Skin of body (tissue), 2 donors: ENCODE data around the gene ZBTB43. TPM values are rescaled to one million over a fixed set of nuclear protein-coding genes. Genes with fewer than 3 reads are reported as not detected.
A peak's percentile ranks its signal among the peaks of the same experiment; 100 is the strongest.

Experiments
- DNase-seq: peaks from one replicate; lab custom pipeline; 2025; lab: John Stamatoyannopoulos, UW
- total RNA-seq: library from RNA; depleted of rRNA; stranded (reverse); fragments of >200 nt; gene quantifications from one replicate; pipeline ENCODE4 v1.2.3, GENCODE V29; 2014

The ZBTB43 gene
- total RNA-seq, 1 donor from 2014 or later: 14.8 TPM

GRCh38 chr9:126857261-126857960 is 52.6 kb downstream of the ZBTB43 start:
- DNase-seq: no peak

- DNase-seq: no peak
These were observed 54.3 kb downstream of the ZBTB43 start for GRCh38 chr9:126859111-126859510.

- DNase-seq: peak; percentile 27
These were observed 55.4 kb downstream of the ZBTB43 start, which contains the start of gene ZBTB34 for GRCh38 chr9:126860077-126860756. ZBTB34 (plus strand) TSS chr9:126860639; CDS start chr9:126879400, 18,761 bp downstream.

- DNase-seq: no peak
These were observed 56.1 kb downstream of the ZBTB43 start for GRCh38 chr9:126860757-126861466.

GRCh38 chr9:126861707-126862103 is 56.9 kb downstream of the ZBTB43 start:
- peak; percentile 47 for DNase-seq

GRCh38 chr9:126862104-126862761 is 57.4 kb downstream of the ZBTB43 start:
- no peak for DNase-seq

GRCh38 chr9:126864771-126865170 is 59.9 kb downstream of the ZBTB43 start:
- no peak for DNase-seq

- DNase-seq: no peak
These were observed 64.5 kb downstream of the ZBTB43 start for GRCh38 chr9:126869368-126869767.

GRCh38 chr9:126872516-126872915 is 67.7 kb downstream of the ZBTB43 start:
- DNase-seq: no peak

GRCh38 chr9:126874546-126875314 is 69.9 kb downstream of the ZBTB43 start:
- no peak for DNase-seq

- no peak for DNase-seq
These were observed 71.1 kb downstream of the ZBTB43 start for GRCh38 chr9:126875756-126876510.

- no peak for DNase-seq
These were observed 71.7 kb downstream of the ZBTB43 start for GRCh38 chr9:126876531-126876930.

GRCh38 chr9:126877418-126877817 is 72.6 kb downstream of the ZBTB43 start:
- no peak for DNase-seq

GRCh38 chr9:126879288-126879687 is 74.4 kb downstream of the ZBTB43 start:
- no peak for DNase-seq

- no peak for DNase-seq
These were observed 75.5 kb downstream of the ZBTB43 start for GRCh38 chr9:126880226-126880946.

GRCh38 chr9:126880947-126881332 is 76.1 kb downstream of the ZBTB43 start:
- DNase-seq: no peak

- DNase-seq: no peak
These were observed 77.9 kb downstream of the ZBTB43 start for GRCh38 chr9:126882746-126883145.

GRCh38 chr9:126883636-126884035 is 78.8 kb downstream of the ZBTB43 start:
- DNase-seq: no peak

- no peak for DNase-seq
These were observed 80.3 kb downstream of the ZBTB43 start for GRCh38 chr9:126885131-126885641.
